NCI-H1105 (cell line): Measurements from ENCODE around the gene EMC9.

ENCODE experiments used
- DNase-seq: peaks from one replicate; lab custom pipeline; 2025; lab: John Stamatoyannopoulos, UW

The EMC9 gene

GRCh38 chr14:24149302-24149969, 8.0 kb upstream of the EMC9 start:
- DNase-seq = no peak

DNA sequence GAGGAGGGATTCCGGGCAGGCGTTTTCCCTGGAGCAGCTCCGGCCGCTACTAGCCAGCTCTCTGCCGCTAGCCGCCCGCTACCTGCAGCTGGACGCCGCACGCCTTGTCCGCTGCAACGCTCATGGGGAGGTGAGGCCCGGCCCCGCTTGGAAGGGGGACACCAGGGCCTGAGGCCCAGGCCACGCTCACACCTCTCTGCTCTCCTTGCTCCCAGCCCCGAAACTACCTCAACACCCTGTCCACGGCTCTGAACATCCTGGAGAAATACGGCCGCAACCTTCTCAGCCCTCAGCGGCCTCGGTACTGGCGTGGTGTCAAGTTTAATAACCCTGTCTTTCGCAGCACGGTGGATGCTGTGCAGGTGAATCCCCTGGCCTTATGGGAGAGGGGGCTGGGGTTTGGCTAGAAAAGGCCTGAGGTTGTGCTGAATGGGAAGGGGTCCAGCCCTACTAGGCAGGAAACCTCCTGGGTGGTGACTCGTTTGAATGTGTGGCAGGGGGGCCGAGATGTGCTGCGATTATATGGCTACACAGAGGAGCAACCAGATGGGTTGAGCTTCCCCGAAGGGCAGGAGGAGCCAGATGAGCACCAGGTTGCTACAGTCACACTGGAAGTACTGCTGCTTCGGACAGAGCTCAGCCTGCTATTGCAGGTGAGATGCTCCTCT, 6.5 kb upstream of the EMC9 start:
- no peak for DNase-seq

- peak; percentile 99 for DNase-seq
Measured at GRCh38 chr14:24146978-24147760, 5.8 kb upstream of the EMC9 start, which contains the start of gene RNF31. Gene RNF31, plus strand, starts transcription at chr14:24147498. Its CDS starts 201 bp downstream, at chr14:24147699.

GRCh38 chr14:24146453-24146977, 5.1 kb upstream of the EMC9 start, which contains the start of gene PSME2:
Gene PSME2, minus strand, starts transcription at chr14:24146610. Its CDS starts 29 bp downstream, at chr14:24146581.
- peak; percentile 98 for DNase-seq

DNA sequence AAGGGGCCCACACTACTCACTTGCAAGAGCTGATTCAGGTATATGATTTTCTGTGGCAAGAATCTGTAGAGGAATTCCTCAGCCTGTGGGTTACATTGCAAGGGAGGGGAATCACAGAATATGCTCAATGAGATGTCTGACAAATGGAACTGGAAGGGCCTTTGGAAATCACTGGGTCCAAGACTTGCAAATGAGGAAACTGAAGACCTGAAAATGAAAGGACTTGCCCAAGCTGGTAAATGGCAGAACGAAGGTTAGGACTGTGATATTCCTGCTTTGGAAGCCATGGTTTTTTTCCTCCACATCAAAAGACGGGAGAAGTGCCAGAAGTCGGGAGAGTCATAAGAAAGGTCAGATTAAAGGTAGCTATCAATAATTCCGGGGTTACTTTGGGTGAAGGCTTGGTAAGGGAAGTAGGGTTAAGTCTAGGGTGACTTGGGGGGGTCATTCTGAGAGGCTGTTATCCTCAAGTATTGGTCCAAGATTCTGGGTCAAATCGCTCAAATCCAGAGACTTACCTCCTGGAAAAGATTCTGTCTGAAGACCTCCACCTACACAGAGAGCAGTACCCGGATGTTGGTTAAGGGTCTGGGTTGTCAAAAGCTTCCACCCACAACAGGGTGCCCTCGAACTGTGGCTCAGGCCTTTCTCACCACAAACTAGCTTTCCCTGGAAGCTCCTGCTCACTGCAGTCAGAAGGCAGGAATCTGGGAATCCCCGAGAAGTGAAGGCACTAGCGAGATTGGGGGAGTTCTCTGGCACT, 4.5 kb upstream of the EMC9 start:
- DNase-seq = peak; percentile 29

- DNase-seq = no peak
Measured at GRCh38 chr14:24145219-24145618, 3.8 kb upstream of the EMC9 start.

GRCh38 chr14:24144451-24144850, 3.1 kb upstream of the EMC9 start:
- no peak for DNase-seq

DNA sequence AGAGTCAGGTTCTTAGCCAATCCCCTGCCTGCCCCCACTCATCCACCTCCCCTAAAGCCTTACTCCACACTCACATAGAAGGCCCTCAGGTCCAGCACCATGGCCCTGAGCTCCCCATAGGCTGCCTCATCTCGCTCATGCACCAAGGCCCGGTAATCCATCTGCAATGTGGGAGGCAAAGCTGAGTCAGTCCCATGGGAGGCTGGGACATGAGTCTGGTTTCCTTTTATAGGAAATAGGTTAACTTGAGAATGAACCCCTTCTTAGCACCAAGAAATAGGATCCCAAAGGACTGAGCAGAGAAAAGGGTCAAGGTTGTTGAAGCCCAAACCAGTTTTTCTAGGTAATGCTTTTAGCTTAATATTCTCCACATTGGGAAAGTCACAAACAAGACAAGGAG, 2.1 kb upstream of the EMC9 start:
- DNase-seq = no peak

GRCh38 chr14:24139272-24139934, 2.0 kb downstream of the EMC9 start:
- no peak for DNase-seq

GRCh38 chr14:24138396-24139271, 2.8 kb downstream of the EMC9 start:
- no peak for DNase-seq

DNA sequence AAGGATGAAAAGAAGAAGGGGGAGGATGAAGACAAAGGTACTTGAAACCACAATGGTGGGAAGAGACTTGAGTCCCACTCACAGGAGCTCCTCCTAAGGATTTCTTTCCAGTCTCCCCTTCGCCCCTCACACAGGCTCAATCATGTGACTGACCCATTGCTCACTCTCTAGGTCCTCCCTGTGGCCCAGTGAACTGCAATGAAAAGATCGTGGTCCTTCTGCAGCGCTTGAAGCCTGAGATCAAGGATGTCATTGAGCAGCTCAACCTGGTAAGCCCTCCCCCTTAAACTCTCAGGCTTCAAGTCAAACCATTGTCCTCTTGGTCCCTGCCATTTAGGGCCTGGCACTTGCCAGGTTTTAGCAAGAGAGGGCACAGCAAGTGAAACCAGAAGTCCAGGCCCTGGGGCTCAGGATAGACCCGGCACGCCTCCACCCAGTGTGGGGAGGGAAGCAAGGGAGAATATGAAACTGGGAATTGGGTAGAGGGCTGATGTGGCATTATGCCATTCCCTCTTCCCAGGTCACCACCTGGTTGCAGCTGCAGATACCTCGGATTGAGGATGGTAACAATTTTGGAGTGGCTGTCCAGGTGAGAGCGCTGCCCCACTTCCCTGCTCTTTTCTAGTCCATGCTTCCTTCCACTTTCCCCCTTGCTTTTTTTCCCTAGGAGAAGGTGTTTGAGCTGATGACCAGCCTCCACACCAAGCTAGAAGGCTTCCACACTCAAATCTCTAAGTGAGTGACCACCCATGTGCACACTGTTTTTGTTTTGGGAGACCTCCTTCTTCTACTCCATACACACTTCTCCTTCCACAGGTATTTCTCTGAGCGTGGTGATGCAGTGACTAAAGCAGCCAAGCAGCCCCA, 3.6 kb downstream of the EMC9 start:
- DNase-seq = no peak

DNA sequence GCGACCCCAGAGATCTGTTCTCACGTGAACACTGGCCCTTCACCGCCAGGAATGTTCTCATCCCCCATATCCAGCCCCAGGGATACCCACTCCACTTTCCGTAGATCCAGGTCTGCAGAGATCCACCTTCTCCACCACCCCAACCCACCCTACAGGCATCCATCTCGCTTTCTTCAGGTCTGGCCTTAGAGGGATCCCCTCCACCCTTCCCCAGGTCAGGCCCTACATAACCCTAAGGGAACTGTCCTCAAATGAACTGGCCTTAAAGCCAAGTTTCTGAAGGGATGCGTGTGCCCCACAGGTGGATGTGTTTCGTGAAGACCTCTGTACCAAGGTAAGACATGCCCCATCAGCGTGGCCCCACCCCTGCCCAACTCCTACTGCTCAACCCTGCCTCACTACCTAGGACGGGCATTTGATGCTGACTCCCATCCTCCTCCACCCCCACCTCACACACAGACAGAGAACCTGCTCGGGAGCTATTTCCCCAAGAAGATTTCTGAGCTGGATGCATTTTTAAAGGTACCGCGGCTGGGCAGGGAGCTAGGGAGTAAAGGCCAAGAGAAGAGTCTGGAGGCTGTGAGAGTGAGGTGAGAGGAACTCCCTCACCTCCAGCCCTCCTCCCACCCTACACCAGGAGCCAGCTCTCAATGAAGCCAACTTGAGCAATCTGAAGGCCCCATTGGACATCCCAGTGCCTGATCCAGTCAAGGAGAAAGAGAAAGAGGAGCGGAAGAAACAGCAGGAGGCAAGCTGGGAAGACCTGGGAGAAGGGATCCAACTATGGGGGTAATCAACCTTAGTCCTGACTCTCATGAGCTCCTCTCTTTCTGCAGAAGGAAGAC, 4.5 kb downstream of the EMC9 start:
- DNase-seq = no peak

DNA sequence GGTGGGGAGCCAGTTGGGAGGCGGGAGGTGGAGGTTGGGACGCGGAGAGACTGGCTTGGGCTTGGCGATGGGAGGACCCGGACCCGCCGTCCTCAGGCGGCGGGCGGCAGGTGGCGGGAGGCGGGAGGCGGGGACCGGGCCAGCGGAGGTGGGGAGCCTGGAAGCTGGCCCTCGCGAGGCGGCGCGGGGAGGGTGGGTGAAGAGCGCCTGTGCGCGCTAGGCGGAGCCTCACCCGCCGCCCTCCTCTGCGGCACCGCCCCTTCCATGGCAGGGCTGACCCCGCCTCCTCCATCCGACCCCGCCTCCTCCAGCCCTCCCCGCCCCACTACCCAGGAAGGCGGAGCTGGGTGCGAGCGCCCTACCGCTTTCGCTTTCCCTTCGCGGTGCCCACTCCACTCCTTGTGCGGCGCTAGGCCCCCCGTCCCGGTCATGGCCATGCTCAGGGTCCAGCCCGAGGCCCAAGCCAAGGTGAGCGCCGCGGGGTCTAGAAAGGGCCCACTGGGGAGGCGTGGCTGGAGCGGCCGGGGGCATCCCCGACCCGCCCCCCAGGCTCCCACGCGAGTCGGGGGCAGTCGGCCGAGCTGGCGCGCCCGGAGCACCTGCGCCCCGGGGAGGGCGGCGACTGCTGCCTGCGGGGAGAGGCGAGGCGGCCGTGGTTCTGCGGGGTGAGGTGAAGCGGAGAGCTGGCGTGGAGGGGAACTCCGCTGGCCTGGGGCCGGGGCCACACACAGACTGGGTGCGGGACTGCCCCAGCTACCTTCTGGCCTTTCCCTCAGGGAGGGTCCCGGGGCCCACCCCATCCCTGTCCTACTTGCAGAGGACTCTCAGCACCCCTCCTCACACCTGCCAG, 5.3 kb downstream of the EMC9 start, which contains the start of gene PSME1:
Gene PSME1 (plus strand): TSS at position 361 of the 850 bp plus-strand sequence. CDS start 69 bp downstream, at position 430.
- peak; percentile 94 for DNase-seq

DNA sequence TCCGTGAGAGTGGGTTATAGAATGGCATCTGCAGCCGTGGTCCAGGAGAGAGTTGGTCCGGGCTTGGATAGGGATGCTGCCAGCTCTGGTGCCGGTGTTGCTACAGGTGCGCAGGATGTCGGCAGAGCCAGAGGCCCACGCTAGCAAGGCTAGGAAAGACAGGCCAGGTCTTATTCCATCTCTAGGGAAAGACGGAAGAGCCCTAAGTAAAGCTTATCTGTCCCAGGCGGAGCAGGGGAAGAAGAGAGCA, 5.9 kb downstream of the EMC9 start:
- DNase-seq = no peak

- no peak for DNase-seq
Measured at GRCh38 chr14:24133735-24134134, 7.7 kb downstream of the EMC9 start.

- DNase-seq = no peak
Measured at GRCh38 chr14:24132976-24133375, 8.4 kb downstream of the EMC9 start.

DNA sequence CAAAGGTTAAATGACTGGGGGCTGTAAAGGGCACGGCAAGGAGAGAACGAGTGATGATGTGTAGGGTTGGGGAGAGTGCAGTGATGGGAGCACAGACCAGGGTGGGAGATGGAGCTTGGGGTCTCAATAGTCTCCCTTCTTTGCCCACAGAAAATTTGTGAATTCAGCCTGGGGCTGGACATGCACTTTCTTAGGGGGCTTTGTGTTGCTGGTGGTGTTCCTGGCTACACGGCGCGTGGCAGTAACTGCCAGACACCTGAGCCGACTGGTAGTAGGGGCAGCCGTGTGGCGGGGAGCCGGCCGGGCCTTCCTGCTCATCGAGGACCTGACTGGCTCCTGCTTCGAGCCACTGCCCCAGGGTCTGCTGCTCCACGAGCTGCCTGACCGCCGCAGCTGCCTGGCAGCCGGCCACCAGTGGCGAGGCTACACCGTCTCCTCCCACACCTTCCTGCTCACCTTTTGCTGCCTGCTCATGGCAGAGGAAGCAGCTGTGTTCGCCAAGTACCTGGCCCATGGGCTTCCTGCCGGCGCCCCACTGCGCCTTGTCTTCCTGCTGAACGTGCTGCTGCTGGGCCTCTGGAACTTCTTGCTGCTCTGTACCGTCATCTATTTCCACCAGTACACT, 9.2 kb downstream of the EMC9 start:
- DNase-seq = peak; percentile 55
